Endometrial microvascular endothelial cells (primary cell): ENCODE measurements around the gene INHBE. TPM values are rescaled to one million over a fixed set of nuclear protein-coding genes. Genes with fewer than 3 reads are reported as not detected.

Experiments used
- in situ Hi-C: cut with HindIII; loops from 2 replicates; pipeline ENCODE4 v1.10.0; 2017; ENCODE audit warnings: low sequenced_read_pairs, low pct_unique_long_range_greater_than_20kb; ENCODE audit errors: inconsistent ontology term
- total RNA-seq: library from RNA; depleted of rRNA; stranded (reverse); fragments of >200 nt; gene quantifications from one replicate; pipeline ENCODE4 v1.2.3, GENCODE V29; 2015; ENCODE audit errors: inconsistent ontology term

The INHBE gene
- total RNA-seq, 1 donor from 2014 or later, result not detected

DNA sequence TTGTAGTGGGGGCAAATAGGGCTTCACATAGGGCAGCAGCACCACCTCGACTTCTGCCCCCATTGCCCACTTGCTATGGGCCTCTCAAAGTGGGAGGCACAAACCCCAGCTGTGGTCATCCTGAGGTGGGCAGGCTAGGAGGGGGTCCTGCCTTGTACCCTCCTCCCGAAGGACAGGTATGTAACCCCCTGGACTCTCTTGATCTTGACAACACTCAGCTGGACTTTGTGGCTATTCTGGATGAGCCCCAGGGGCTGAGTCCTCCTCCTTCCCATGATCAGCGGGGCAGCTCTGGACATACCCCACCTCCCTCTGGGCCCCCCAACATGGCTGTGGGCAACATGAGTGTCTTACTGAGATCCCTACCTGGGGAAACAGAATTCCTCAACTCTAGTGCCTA is 16.6 kb downstream of the INHBE start:
- in situ Hi-C loops, result no loop called here

DNA sequence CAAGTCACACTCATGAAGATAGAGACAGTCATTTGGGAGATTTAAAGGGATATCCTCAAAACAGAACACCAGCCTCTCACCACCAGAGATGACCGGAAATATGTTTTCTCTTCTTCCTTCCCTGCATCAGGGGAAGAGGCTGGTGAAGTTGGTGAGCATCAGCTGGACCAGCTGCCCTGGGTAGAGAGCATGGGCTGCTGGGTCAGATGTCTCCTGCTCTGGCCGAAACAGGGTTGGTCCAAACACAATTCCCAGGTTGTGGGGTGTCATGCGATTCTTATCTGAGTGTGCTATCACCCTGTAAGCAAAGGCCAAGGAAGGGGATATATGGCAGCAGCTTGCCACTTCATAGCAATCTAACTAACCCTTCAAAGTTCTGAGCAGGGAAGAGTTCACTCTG is 17.3 kb downstream of the INHBE start:
- in situ Hi-C loops, result no loop called here

DNA sequence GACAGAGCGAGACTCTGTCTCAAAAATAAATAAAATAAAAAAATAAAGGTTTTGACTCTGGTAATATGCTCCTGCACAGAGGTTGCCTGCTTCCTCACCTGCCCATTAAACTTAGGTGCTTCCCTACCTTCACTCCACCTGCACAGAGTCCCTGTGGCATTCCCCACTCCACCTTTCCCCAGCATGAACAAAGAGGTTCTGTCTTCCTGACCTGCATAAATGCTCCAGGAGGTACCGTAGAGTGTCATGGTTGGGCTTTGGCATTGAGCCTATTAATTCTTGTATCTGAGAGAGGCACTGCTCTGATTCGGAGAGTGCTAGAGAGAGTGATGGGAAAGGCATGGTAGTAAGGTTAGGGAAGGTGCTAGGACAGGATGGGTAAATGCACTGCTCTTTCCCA is 18.3 kb downstream of the INHBE start:
- in situ Hi-C loops, result no loop called here

DNA sequence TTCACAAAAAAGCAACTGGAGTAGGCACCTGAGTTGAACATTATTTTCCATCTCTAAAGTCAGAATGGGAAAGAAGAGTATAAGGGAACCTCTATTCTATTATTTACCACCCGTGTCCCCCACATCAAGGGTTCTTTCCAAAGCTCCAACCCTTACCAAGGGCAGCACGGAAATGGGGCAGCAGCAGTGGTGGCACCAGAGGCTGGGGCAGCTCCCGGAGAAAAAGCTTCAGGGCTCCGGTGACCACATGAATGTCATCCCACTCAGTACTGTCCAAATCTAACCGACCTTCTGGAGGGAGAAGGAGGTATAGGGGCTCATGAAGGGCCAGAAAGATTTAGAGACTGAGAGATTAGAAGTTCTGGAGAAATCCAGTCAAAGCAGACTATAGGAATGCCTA is 18.8 kb downstream of the INHBE start:
- in situ Hi-C loops, result no loop called here

DNA sequence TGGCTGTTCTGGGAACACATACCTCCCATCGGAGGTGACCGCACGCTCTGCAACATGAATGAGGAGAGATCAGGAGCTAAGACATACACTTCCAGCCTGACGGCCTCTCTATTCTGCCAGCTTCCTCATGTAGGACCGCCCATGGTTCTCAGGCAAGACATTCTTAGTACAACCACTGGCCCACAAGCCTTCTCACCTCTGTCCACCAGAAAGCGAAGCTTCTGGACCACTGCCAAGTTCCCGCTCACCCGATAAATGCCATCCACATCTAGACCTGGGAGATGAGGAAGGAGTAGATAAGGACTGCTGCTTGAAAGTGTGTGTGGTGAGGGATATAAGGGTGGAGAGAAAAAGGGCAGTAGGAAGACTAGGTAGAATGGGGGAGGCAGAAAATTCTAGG is 19.3 kb downstream of the INHBE start:
- in situ Hi-C loops, result no loop called here

DNA sequence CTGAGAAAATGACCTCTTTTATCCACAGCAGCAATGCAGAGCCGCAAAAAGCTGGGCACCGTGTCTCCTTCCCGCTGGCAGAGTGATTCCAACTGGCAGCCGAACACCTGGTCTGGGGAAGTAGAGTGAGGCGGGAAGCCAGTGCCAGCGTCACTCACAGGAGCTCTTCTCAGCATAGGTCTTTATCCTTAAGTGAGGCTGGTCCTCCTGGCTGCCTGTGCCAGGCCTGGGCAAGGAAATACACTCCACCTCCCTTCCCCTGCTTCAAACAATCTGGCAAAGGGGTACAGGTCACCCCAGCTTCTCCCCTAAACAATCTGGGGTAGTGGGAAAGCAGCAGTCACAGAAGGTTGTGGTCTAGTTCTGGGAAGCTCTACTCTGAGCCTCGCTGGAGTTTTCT is 19.8 kb downstream of the INHBE start:
- in situ Hi-C loops, result no loop called here

DNA sequence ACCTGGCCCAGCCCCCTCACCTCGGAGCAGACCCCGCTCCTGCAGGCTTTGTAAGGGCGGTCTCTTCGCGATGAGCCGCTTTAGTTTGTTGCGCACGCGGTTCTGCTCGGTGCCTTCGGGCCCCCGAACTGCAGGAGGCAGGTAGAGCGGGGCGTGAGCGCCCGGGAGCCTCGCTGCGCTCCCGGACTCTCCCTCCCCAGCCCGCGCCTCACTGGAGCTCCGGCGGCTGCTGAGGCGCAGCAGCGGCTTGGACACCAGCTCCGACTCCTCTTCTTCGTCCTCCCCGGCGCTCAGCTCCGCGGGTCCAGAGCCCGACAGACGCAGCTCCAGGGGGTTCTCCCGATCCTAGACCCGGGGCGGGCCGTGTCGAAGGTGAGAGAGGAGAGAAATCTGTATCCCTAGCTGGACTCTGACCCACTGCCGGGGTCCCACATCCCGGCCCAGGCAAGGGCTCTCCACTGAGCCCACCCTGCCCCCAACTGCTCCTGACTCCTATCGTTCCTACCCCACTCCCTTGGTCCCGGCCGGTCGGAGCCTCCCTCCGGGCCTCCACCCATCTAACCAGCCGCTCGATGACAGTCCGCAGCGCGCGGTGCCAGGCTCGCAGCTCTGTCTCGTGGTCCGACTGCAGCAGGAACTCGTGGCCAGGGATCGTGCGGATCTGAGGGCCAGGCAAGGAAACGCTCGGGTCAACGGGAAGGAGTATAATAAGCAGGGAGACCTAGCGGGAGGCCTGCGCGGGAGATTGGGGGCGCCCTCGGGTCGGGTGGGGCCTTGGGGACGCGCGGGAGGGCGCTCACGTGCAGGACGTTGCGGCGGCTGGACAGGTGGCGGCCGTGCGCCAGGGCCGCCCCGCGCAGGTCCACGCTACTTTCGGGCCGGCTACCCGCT is 20.4 kb downstream of the INHBE start:
- in situ Hi-C loops, result no loop called here

DNA sequence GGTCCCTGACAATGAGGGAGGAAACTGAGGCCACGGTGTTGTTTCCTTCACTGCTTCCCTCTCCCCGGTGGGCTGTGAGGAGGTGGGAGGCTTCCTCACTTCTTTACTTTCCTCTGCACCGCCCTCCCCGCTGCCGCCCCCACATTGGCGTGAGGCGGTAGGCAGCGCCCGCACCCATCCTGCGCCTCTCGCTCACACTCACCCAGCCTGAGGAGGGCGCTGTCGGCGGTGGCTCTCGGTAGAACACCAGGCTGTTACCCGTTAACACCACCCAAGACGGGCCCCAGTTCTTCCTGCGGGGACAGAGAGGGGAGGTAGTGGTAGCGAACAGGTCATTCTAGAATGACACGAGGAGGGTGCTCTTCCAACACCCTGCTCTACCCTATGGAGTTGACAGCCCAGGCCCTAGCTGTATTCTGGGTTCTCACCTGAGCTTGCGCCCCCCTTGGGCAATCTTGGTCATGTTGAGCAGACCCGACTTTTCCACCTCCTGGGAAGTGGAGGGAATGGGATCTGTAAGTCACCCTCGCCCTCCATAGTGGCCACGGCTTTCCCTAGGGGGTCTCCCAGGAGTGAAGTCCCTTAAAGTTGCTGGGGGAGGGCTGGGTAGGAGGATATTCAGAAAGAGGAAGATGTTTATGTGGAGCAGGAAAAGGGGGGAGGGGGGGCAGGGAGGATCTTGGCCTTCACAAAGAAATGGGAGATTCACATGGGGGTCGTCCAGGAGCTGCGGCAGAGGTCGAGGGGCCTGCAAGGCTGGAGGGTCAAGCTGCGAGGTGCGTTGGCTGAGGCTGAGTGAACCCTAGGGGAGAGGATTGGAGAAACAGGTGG is 21.3 kb downstream of the INHBE start:
- in situ Hi-C loops, result no loop called here

DNA sequence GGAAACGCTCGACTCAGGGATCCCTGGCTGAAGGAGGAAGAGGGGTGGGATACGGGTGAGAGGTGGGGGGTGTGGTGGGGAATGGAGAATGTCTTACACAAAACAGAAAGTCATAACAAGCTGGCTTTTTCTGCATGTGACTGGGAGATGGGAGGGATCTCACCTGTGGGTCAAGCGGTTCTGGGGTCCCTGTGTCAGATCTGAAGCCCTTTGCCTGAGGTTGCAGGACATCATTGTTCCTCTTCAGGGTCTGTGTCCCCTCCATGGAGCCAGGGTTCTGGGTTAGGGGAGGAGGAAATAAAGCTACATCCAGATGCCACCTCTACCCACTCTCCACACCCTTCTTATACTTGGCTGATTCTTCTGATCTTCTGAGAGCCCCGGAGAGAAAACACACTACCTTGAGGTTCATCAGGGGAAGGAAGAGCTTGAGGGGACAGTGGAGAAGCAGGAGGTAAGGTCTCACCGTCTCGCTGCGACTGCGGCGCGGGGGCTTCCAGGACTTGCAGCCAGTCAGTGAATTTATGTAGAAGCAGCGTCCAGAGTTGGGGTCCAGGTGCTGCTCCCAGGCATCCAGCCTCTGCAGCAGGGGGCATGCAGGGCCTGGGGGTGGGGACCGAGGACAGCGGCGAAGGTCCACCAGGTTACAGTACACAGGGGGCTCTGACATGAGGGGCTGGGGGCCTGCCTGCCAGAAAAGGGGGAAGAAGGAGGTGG is 22.0 kb downstream of the INHBE start:
- in situ Hi-C loops, result no loop called here

DNA sequence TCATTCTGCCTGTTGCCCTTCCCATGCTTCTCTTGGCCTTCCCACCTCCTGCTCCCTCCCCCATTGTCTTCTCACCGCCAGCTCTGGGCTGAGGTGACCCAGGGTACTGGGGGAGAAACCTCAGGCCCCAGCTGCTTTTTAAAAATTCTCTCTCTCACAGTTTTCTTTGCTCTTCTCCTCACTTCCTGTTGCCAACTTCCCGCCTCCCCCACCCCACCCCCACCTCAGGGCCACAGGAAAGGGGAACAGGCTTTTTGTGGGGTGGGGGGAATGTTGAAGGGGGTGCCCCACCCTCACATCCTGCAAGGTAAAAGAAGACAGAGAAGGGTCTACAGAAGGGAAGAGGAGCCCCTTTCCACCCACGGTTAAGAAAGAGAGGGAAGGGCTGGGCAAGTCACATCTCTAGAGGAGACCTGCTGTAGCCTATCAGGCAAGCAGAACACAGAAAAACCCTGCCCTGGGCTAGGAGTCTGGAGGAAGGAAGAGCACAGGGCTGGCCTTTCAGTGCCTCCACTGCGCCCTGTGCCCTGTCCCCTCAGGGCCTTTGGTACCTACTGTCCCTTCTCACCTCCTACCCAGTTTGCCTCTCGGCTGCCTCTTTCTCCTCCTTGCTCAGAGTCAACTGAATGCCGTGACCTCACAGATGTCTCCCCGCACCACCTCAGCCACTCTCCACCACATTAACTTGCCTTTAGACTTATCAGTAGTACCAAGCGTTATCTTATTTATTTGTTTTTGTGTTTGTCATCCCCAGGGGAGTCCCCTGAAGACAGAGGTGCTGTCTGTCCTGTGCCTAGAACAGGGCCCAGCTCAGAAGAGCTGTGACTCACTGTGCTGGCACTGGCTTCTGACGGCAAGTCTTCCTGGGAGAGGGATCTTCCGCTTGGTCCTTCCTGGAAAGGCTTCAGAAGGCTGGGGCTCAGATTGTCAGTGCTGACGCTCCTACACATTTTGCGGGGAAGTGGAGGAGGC is 22.9 kb downstream of the INHBE start:
- in situ Hi-C loops, result no loop called here

DNA sequence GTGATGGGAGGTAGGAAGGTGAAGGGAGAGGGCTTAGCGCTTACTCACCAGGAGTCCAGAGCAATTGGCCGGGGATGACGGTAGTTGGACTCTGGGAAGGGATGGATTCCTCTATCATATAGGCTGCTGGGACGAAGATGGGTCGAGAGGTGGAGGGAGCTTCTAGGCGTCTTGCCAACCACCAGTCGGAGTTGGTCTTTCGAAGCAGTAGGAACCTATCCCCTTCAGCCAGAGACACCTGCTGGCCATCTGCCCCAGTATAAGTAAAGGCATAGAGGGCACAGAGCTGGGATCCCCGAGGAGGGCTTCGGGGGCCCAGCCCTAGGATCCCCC is 23.9 kb downstream of the INHBE start:
- in situ Hi-C loops, result no loop called here

DNA sequence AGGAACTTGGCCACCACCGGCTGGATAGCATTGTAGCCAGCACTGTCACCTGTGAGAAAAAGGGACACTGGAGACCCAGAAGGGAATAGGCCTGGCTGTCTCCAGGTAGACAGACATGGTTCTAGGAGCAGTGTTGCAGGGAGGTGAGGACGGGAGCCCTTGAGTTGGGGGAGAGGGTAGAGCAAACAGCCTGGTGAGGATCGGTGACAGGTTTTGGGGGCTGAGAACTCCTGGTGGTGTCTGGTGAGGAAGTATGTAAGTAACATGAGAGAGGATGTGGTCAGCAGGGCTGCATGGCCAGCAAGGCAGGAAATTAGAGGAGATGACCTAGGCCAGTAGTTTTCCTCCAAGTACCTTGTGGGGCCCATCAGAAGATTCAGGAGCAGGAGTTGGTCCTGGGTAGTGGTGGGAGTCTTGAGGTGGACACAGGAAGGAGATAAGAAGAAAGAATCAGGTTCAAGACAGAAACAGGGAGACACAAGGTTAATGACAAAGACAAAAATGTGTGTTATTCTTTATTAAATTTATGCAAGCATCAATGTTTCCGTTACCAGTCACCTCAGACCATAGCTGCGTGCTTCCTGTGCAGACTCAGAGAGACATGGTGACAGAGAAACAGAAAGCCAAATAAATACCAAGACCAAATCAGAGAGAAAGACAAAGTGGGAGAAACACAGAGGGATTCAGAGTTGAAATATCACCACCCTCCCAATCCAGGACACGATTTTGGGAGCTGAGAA is 24.4 kb downstream of the INHBE start, which contains the start of gene ARHGAP9:
TSS of gene ARHGAP9 (minus strand) at position 491 of the 740 bp plus-strand sequence. CDS start at position 31, 460 bp downstream.
- in situ Hi-C loops, result no loop called here

DNA sequence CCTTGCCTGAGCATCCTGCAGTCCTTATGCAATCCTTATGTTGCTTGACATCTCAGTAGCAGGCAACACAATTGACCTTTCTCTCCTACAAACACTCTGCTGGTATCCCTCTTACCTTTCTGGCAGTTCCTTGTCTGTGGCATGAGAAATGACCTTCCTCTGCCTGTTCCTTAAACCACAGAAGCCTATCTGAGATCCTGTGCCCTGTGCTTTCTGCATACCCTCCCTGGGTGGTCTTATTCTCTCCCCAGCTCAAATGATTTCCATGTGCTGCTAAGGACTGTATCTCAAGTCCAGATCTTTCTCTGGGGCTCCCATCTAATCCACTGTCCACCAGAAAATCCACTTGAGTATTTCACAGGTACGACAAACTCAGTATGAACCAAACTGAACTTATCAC is 26.6 kb downstream of the INHBE start:
- in situ Hi-C loops, result no loop called here

DNA sequence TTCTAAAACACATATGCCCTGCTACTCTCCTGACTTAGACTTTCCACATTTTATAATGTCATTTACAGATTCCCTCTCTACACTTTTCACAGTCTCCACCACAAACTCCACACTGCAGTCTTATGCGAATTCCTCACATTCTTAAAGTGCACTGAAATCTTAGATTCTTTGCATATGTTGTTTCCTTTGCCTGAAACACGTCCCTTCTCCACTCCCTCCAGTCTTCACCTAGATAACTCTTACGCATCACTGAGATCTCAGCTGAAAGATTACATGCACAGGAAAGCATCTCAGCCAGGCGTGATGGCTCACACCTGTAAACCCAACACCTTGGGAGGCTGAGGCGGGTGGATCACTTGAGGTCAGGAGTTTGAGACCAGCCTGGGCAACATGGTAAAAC is 28.4 kb downstream of the INHBE start:
- in situ Hi-C loops, result no loop called here

DNA sequence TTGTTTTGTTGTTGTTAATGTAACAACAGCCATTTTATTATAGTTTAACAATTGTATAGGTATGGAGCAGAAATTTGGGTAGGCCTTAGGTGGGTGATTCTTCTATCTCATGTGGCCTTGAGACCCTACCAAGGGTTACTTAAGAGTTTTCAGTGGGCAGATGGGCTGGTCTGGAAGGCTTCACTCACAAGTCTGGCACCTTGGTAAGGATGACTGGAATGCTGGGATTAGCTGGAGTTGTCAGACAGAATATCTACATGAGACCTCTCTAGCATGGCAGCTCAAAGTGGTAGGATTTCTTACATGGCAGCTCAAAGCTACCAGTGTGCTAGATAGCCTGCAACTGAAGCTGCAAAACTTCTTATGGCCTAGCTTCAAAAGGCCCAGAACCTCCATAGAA is 30.6 kb downstream of the INHBE start:
- in situ Hi-C loops, result no loop called here

DNA sequence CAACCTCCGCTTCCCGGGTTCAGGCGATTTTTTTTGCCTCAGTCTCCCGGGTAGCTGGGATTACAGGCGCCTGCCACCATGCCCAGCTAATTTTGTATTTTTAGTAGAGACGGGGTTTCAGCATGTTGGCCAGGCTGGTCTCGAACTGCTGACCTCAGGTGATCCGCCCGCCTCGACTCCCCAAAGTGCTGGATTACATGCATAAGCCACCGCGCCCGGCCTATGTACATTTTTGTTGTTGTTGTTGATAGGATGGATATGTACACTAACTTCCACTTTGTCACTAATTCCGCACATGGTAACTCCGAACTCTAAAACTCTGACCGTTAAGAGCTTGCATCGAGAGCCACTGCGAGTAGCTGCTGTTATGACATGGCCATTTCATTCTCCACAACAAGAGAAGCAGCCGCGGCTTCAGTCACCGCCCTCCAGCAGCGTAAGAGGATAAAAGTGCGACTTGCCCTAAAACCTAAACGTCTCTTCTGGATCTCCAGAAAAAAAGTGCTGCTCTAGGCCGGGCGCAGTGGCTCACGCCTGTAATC is 32.0 kb downstream of the INHBE start:
- in situ Hi-C loops, result no loop called here

DNA sequence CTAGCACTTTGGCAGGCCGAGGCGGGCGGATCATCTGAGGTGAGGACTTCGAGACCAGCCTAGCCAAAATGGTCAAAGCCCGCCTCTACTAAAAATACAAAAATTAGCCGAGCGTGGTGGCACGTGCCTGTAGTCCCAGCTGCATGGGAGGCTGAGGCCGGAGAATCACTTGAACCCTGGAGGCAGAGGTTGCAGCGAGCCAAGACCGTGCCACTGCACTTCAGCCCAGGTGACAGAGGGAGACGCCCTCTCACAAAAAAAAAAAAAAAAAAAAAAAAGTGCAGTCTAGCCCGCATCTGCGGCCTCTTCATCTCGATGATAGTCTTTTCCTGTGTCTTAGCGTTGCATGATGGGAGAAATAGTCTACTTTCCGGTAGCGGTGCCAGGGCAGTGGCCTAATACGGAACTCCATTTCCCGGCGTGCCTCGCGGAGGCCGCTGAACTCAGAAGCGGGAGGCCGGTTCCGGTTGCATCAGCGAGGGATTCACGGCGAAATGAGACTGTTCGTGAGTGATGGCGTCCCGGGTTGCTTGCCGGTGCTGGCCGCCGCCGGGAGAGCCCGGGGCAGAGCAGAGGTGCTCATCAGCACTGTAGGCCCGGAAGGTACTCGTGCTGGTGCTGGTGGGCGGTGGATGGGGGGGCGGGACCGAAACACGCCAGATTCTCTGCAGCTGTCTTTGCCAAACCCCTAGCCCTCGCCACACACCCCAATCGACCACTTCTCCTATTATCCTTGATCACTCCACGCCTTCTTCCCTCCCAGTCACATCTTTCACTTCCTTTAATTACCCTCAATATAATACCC is 32.7 kb downstream of the INHBE start, which contains the start of gene MARS1:
TSS of gene MARS1 (plus strand) at position 472 of the 805 bp plus-strand sequence. CDS start at position 495, 23 bp downstream.
- in situ Hi-C loops, result no loop called here
